HFFc6 (cell line): ENCODE measurements around the gene SUPT20HL1. TPM values are rescaled to one million over a fixed set of nuclear protein-coding genes. Genes with fewer than 3 reads are reported as not detected.

ENCODE experiments used
- DNase-seq: peaks from one replicate; pipeline ENCODE4 v3.0.0-alpha.2; 2018
- H3K27ac Mint-ChIP-seq: 2 replicates; pipeline ENCODE4 v1.8.0; 2020; ENCODE audit warnings: mild to moderate bottlenecking, mixed read lengths
- H3K27me3 Mint-ChIP-seq: 2 replicates; pipeline ENCODE4 v1.8.0; 2021; ENCODE audit warnings: mild to moderate bottlenecking, moderate library complexity, mixed read lengths; ENCODE audit not compliant: insufficient read depth
- H3K36me3 Mint-ChIP-seq: 2 replicates; pipeline ENCODE4 v1.8.0; 2021; ENCODE audit warnings: low read depth, mixed read lengths
- H3K4me1 Mint-ChIP-seq: 2 replicates; pipeline ENCODE4 v1.8.0; 2020; ENCODE audit warnings: low read depth, mixed read lengths
- H3K4me3 Mint-ChIP-seq: 2 replicates; pipeline ENCODE4 v1.8.0; 2020; ENCODE audit warnings: mild to moderate bottlenecking, moderate library complexity, mixed read lengths
- H3K9me3 Mint-ChIP-seq: 2 replicates; pipeline ENCODE4 v1.8.0; 2020; ENCODE audit warnings: mild to moderate bottlenecking, mixed read lengths
- total RNA-seq, 6 experiments: library from RNA; stranded (reverse); fragmentation: NEBNext Ultra II Directional; extraction: Animal tissue kit (Norgen Biotek cat#: 25700); gene quantifications; 2 replicates in 1 of 6; 3 replicates in 5 of 6; pipeline ENCODE4 v1.2.3, GENCODE V29; 2021
- TF ChIP-seq, protein P1 (sequence below): fragments of 200-600 bp; sonication (generic); IDR thresholded peaks from 2 replicates; pipeline ENCODE4 v1.5.0; 2021; ENCODE audit warnings: antibody characterized with exemption, mild to moderate bottlenecking

The SUPT20HL1 gene
- total RNA-seq, 6 experiments from 2014 or later, result not detected

- no peak overlapping the region for H3K4me3 Mint-ChIP-seq
- no peaks in the 10 kb centered on the region; the same call in 1 of the 2 replicates for H3K36me3 Mint-ChIP-seq
- TF ChIP-seq, protein P1, sequence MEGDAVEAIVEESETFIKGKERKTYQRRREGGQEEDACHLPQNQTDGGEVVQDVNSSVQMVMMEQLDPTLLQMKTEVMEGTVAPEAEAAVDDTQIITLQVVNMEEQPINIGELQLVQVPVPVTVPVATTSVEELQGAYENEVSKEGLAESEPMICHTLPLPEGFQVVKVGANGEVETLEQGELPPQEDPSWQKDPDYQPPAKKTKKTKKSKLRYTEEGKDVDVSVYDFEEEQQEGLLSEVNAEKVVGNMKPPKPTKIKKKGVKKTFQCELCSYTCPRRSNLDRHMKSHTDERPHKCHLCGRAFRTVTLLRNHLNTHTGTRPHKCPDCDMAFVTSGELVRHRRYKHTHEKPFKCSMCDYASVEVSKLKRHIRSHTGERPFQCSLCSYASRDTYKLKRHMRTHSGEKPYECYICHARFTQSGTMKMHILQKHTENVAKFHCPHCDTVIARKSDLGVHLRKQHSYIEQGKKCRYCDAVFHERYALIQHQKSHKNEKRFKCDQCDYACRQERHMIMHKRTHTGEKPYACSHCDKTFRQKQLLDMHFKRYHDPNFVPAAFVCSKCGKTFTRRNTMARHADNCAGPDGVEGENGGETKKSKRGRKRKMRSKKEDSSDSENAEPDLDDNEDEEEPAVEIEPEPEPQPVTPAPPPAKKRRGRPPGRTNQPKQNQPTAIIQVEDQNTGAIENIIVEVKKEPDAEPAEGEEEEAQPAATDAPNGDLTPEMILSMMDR, result no peak
- peaks cover 35% of the 10 kb centered on the region for H3K4me1 Mint-ChIP-seq
- H3K9me3 Mint-ChIP-seq, result peaks cover 10% of the 10 kb centered on the region
- peak; percentile 5 for DNase-seq
- peak overlapping the region; percentile 57; the same call in 1 of the 2 replicates for H3K27ac Mint-ChIP-seq
- peaks cover 2% of the 10 kb centered on the region; the same call in 1 of the 2 replicates for H3K27me3 Mint-ChIP-seq
Observed at GRCh38 chrX:24335871-24336270, 24.6 kb upstream of the SUPT20HL1 start.

GRCh38 chrX:24339911-24340310, 20.5 kb upstream of the SUPT20HL1 start:
- H3K27ac Mint-ChIP-seq, result peak overlapping the region; percentile 96
- no peaks in the 10 kb centered on the region for H3K36me3 Mint-ChIP-seq
- peaks cover 52% of the 10 kb centered on the region for H3K4me1 Mint-ChIP-seq
- TF ChIP-seq, protein P1, result no peak
- no peak overlapping the region for H3K4me3 Mint-ChIP-seq
- H3K27me3 Mint-ChIP-seq, result peaks cover 2% of the 10 kb centered on the region; the same call in 1 of the 2 replicates
- DNase-seq, result no peak
- no peaks in the 10 kb centered on the region for H3K9me3 Mint-ChIP-seq

DNA sequence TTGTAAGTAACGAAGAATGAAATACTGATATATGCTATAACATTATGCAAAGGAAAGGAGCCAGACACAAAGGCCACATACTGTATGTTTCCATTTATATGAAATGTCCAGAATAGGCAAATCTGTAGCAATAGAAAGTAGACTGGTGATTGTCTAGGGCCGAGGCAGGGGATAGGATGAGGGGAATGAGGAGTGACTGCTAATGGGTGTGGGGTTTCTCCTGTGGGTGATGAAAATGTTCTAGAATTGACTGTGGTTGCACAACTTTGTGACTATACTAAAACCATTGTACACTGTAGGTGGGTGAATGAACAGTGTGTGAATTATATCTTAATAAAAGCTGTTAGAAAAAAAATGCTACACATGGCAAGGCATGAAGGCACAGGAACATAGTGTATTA, 19.9 kb upstream of the SUPT20HL1 start:
- DNase-seq, result no peak
- H3K36me3 Mint-ChIP-seq, result no peaks in the 10 kb centered on the region
- TF ChIP-seq, protein P1, result no peak
- no peaks in the 10 kb centered on the region for H3K9me3 Mint-ChIP-seq
- peak overlapping the region; percentile 27 for H3K4me3 Mint-ChIP-seq
- H3K27me3 Mint-ChIP-seq, result peaks cover 2% of the 10 kb centered on the region; the same call in 1 of the 2 replicates
- peaks cover 51% of the 10 kb centered on the region for H3K4me1 Mint-ChIP-seq
- peak overlapping the region; percentile 96 for H3K27ac Mint-ChIP-seq

DNA sequence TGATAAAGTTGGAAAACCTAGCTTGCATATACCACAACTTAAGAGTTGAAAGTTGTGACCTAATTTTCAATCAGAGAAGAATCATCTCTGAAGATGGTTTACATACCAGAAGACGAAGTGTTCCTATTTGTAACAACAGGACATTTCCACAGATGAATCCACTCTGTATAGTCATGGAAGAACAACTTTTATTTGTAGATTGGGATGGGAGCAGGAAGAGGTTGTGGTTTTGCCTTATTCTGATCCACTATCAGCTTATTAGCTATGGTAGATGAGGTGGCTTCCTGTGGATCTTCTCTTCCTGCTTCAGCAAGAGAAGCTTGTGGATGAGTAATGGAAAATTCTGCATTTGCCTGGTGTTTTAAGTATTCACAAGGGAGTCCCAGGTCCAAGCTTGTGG, 18.6 kb upstream of the SUPT20HL1 start:
- peak; percentile 92 for DNase-seq
- peaks cover 2% of the 10 kb centered on the region; the same call in 1 of the 2 replicates for H3K27me3 Mint-ChIP-seq
- peak overlapping the region; percentile 64 for H3K4me3 Mint-ChIP-seq
- H3K36me3 Mint-ChIP-seq, result no peaks in the 10 kb centered on the region
- no peaks in the 10 kb centered on the region for H3K9me3 Mint-ChIP-seq
- TF ChIP-seq, protein P1, result no peak
- H3K27ac Mint-ChIP-seq, result peak overlapping the region; percentile 96
- peaks cover 45% of the 10 kb centered on the region for H3K4me1 Mint-ChIP-seq

DNA sequence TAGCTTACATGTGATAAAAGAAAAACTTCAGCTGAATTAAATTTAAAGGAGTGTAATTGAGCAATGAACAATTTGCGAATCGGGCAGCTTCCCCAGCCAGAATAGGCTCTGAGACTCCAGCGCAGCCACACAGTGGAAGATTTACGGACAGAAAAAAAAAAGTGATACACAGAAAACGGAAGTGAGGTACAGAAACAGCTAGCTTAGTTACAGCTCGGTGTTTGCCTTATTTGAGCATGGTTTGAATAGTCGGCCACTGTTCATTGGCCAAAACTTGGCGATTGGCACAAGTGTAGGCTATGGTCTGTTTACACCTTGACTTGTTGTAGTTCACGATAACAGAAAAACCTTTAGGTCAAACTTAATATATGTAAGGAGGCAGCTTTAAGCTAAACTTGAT, 16.7 kb upstream of the SUPT20HL1 start:
- Mint-ChIP-seq H3K36me3 (no peaks in the 10 kb centered on the region), H3K4me3 (no peak overlapping the region), H3K9me3 (no peaks in the 10 kb centered on the region), H3K27ac (no peak overlapping the region), H3K4me1 (peaks cover 52% of the 10 kb centered on the region), H3K27me3 (peaks cover 2% of the 10 kb centered on the region; the same call in 1 of the 2 replicates)
- TF ChIP-seq, protein P1, result no peak
- DNase-seq, result no peak
